CD4-positive, CD25-positive, alpha-beta regulatory T cell (primary cell): ENCODE measurements around the gene HTR3B. TPM values are rescaled to one million over a fixed set of nuclear protein-coding genes. Genes with fewer than 3 reads are reported as not detected.
A peak's percentile ranks its signal among the peaks of the same experiment; 100 is the strongest.
"Not testable (repeated sequence)": the region's sequence is repeated elsewhere in the genome, so short reads cannot be mapped to it uniquely, and the experiment has no call there.

Source experiments
- ATAC-seq, 2 donors: fragments of 150-1000 bp; cut with Tn5 transposase; one replicate each; pipeline ENCODE4 v1.10.0; 2021; ENCODE audit warnings: low read depth in 2 of 2, moderate number of reproducible peaks in 2 of 2, moderate library complexity in 1 of 2
- DNase-seq, 3 donors: peaks; one replicate each; pipeline versions ENCODE4 v3.0.0 to v3.0.0-alpha.2; 2012 to 2022; ENCODE audit warnings: mixed read lengths in 1 of 3
- H3K27ac ChIP-seq: one replicate; pipeline ENCODE4 v1.7.0; 2013; ENCODE audit warnings: mild to moderate bottlenecking, low read length; ENCODE audit not compliant: insufficient read depth, poor library complexity, severe bottlenecking
- H3K27me3 ChIP-seq: one replicate; pipeline ENCODE4 v1.7.0; 2013; ENCODE audit warnings: low read length; ENCODE audit not compliant: control insufficient read depth, insufficient read depth
- H3K36me3 ChIP-seq: one replicate; pipeline ENCODE4 v1.7.0; 2013; ENCODE audit warnings: mild to moderate bottlenecking, low read length, moderate library complexity; ENCODE audit not compliant: control insufficient read depth, insufficient read depth
- H3K4me1 ChIP-seq: 2 replicates; pipeline ENCODE4 v1.7.0; 2013; ENCODE audit warnings: mild to moderate bottlenecking, low read length; ENCODE audit not compliant: insufficient read depth, control insufficient read depth, poor library complexity, severe bottlenecking
- H3K4me3 ChIP-seq: one replicate; pipeline ENCODE4 v1.7.0; 2013; ENCODE audit warnings: low read depth, mild to moderate bottlenecking, low read length, moderate library complexity
- H3K9me3 ChIP-seq, 2 experiments: 1 replicate in 1 of 2; 2 replicates in 1 of 2; pipeline ENCODE4 v1.7.0; 2013; ENCODE audit warnings: low read length in 2 of 2, mild to moderate bottlenecking in 1 of 2, moderate library complexity in 1 of 2; ENCODE audit not compliant: control insufficient read depth in 2 of 2
- H3K27ac Mint-ChIP-seq, 3 donors: one replicate each; pipeline ENCODE4 v1.8.0; 2020 to 2022; ENCODE audit warnings: mild to moderate bottlenecking in 3 of 3, mixed read lengths in 3 of 3, moderate library complexity in 2 of 3
- H3K27me3 Mint-ChIP-seq: one replicate; pipeline ENCODE4 v1.8.0; 2022; ENCODE audit warnings: mild to moderate bottlenecking, mixed read lengths
- H3K36me3 Mint-ChIP-seq: one replicate; pipeline ENCODE4 v1.8.0; 2020; ENCODE audit warnings: mixed read lengths
- H3K4me1 Mint-ChIP-seq, 4 donors: one replicate each; pipeline ENCODE4 v1.8.0; 2020 to 2022; ENCODE audit warnings: mixed read lengths in 4 of 4, mild to moderate bottlenecking in 1 of 4
- H3K4me3 Mint-ChIP-seq, 4 donors: one replicate each; pipeline ENCODE4 v1.8.0; 2020 to 2022; ENCODE audit warnings: mild to moderate bottlenecking in 4 of 4, mixed read lengths in 4 of 4, moderate library complexity in 3 of 4
- H3K9me3 Mint-ChIP-seq, 7 donors: one replicate each; pipeline ENCODE4 v1.8.0; 2020 to 2022; ENCODE audit warnings: mixed read lengths in 7 of 7, mild to moderate bottlenecking in 3 of 7, moderate library complexity in 2 of 7
- polyA plus RNA-seq, 4 donors: library from polyadenylated mRNA; unstranded; fragments of 300-500 nt; fragmentation: Illumina TruSeq; gene quantifications; one replicate each; pipeline ENCODE4 v1.2.3, GENCODE V29; 2021
- total RNA-seq: library from RNA; stranded (reverse); gene quantifications from one replicate; pipeline ENCODE4 v1.2.3, GENCODE V29; 2022

Gene HTR3B
- total and polyA plus RNA-seq, 5 donors from 2014 or later: not detected

DNA sequence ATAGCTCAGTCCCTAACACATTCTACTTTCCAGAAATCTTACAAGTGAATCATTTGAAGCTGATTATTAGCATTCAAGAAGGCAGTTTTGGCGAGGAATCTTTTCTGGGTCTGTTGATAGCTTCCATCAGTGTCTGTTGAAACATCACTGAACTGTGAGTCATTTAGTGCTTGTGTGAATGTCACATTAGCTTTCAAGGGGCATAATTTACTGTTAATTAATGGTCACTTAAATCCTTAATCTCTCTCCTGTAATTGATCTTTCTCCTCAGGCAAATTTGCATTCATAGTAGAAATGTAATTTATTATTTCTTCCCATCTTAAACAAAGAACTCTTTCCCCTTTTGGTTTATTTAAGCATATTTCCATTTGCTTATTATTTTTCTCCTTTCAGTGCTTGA is 2.6 kb downstream of the HTR3B start:
- Histone ChIP-seq H3K9me3 (no peaks in the 10 kb centered on the region), H3K27ac (no peak overlapping the region), H3K4me3 (no peak overlapping the region), H3K27me3 (peaks cover 3% of the 10 kb centered on the region), H3K4me1 (no peaks in the 10 kb centered on the region), H3K36me3 (no peaks in the 10 kb centered on the region)
- Mint-ChIP-seq H3K4me3 (no peak overlapping the region), H3K36me3 (no peaks in the 10 kb centered on the region), H3K9me3 (no peaks in the 10 kb centered on the region), H3K27me3 (peaks cover 51% of the 10 kb centered on the region), H3K27ac (no peak overlapping the region), H3K4me1 (no peaks in the 10 kb centered on the region)
- ATAC-seq (no peak), DNase-seq (no peak)

- H3K4me1 Mint-ChIP-seq: no peaks in the 10 kb centered on the region
Measured at GRCh38 chr11:113907681-113908080, 3.1 kb downstream of the HTR3B start.

DNA sequence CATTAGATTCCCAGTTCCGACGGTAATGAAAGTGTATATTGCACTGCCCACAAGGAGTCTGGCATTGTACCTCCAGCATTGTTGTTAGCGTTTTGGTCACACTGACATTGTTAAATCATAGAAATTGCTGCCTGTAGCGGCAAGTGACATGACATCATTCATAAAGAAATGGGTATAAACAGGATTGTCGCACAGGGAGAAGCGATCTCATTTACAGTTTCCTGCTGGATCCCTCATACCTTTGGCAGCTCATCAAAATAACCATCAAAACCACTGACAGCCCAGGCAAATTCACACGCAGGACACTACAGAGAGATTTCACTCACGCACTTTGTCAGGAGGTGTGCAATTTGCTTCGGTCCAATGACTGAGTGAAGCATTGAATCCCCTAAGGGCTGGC is 3.5 kb downstream of the HTR3B start:
- H3K27me3 ChIP-seq: peaks cover 3% of the 10 kb centered on the region
- DNase-seq (no peak), ATAC-seq (no peak)
- no peaks in the 10 kb centered on the region for H3K4me1 ChIP-seq
- no peak overlapping the region for H3K4me3 ChIP-seq
- H3K27ac Mint-ChIP-seq: no peak overlapping the region
- H3K9me3 ChIP-seq: no peaks in the 10 kb centered on the region
- H3K4me1 Mint-ChIP-seq: no peaks in the 10 kb centered on the region
- H3K27ac ChIP-seq: no peak overlapping the region
- H3K4me3 Mint-ChIP-seq: no peak overlapping the region
- no peaks in the 10 kb centered on the region for H3K36me3 Mint-ChIP-seq
- H3K9me3 Mint-ChIP-seq: no peaks in the 10 kb centered on the region
- H3K36me3 ChIP-seq: no peaks in the 10 kb centered on the region
- H3K27me3 Mint-ChIP-seq: peaks cover 44% of the 10 kb centered on the region

More at GRCh38 chr11:113907681-113908080, 3.1 kb downstream of the HTR3B start:
- DNase-seq: no peak
- H3K27me3 ChIP-seq: peaks cover 3% of the 10 kb centered on the region
- Mint-ChIP-seq H3K4me3 (no peak overlapping the region), H3K36me3 (no peaks in the 10 kb centered on the region), H3K9me3 (no peaks in the 10 kb centered on the region), H3K27me3 (peaks cover 48% of the 10 kb centered on the region), H3K27ac (no peak overlapping the region)
- H3K36me3 ChIP-seq: no peaks in the 10 kb centered on the region
- no peak overlapping the region for H3K4me3 ChIP-seq
- H3K27ac ChIP-seq: no peak overlapping the region
- no peak for ATAC-seq
- H3K9me3 ChIP-seq: no peaks in the 10 kb centered on the region
- no peaks in the 10 kb centered on the region for H3K4me1 ChIP-seq

DNA sequence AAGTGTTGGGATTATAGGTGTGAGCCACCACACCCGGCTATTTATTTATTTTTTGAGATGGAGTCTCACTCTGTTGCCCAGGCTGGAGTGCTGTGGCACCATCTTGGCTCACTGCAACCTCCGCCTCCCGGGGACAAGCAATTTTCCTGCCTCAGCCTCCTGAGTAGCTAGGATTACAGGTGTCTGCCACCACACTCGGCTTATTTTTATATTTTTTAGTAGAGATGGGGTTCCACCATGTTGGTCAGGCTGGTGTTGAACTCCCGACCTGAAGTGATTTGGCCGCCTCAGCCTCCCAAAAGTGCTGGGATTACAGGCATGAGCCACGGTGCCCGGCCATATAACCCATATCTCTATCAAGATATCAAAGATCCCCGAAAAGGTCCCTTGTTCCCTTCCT is 6.9 kb downstream of the HTR3B start:
- H3K36me3 ChIP-seq, H3K4me3 ChIP-seq, H3K4me1 Mint-ChIP-seq, ATAC-seq, H3K9me3 Mint-ChIP-seq, H3K27me3 ChIP-seq, H3K4me3 Mint-ChIP-seq, H3K4me1 ChIP-seq, H3K27ac Mint-ChIP-seq, H3K36me3 Mint-ChIP-seq, H3K27ac ChIP-seq, H3K9me3 ChIP-seq, DNase-seq: not testable (repeated sequence)
- H3K27me3 Mint-ChIP-seq: peaks cover 29% of the 10 kb centered on the region

GRCh38 chr11:113923572-113923971 is 19.0 kb downstream of the HTR3B start:
- ATAC-seq (no peak), DNase-seq (no peak)
- Histone ChIP-seq H3K27me3 (no peaks in the 10 kb centered on the region), H3K4me3 (no peak overlapping the region), H3K36me3 (no peaks in the 10 kb centered on the region), H3K27ac (no peak overlapping the region), H3K4me1 (no peaks in the 10 kb centered on the region), H3K9me3 (no peaks in the 10 kb centered on the region)
- H3K4me1 Mint-ChIP-seq: peaks cover 0 to 4% (median 0%) of the 10 kb centered on the region in 4 donors
- peaks cover 14% of the 10 kb centered on the region for H3K27me3 Mint-ChIP-seq
- no peak overlapping the region for H3K27ac Mint-ChIP-seq
- no peaks in the 10 kb centered on the region for H3K36me3 Mint-ChIP-seq
- no peak overlapping the region for H3K4me3 Mint-ChIP-seq
- no peaks in the 10 kb centered on the region for H3K9me3 Mint-ChIP-seq

DNA sequence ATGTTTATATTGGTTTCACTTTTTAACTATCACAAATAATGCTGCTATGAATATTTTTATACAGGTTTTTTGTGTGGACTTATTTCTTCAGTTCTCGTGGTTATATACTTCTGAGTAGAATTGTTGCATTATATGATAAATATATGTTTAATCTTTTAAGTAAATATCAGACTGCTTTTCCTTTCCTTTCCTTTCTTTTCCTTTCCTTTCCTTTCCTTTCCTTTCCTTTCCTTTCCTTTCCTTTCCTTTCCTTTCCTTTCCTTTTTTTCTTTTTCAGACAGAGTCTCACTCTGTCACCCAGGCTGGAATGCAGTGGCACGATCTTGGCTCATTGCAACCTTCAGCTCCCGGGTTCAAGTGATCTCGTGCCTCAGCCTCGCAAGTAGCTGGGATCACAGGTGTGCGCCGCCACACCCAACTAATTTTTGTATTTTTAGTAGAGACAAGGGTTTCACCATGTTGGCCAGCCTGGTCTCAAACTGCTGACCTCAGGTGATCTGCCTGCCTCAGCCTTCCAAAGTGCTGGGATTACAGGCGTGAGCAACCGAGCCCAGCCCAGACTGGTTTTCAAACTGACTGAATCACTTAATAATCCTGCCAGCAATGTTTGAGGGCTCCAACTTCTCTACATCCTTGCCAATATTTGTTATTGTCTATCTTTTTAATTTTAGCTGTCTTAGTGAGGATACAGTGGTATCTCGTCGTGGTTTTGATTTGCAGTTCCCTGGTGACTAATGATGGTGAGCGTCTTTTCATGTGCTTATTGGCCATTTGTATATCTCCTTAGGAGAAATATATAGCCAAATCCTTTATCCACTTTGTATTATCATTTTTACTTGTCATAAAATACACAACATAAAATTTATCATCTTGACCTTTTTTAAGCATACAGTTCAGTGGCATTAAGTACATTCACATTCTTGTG is 21.9 kb downstream of the HTR3B start:
- Mint-ChIP-seq H3K36me3 (no peaks in the 10 kb centered on the region), H3K27me3 (peaks cover 21% of the 10 kb centered on the region), H3K9me3 (no peaks in the 10 kb centered on the region), H3K4me1 (peaks cover 0 to 4% (median 0%) of the 10 kb centered on the region in 4 donors), H3K4me3 (no peak overlapping the region), H3K27ac (no peak overlapping the region)
- H3K4me3 ChIP-seq: no peak overlapping the region
- no peaks in the 10 kb centered on the region for H3K36me3 ChIP-seq
- ATAC-seq: no peak
- DNase-seq: no peak
- no peaks in the 10 kb centered on the region for H3K4me1 ChIP-seq
- no peaks in the 10 kb centered on the region for H3K27me3 ChIP-seq
- H3K9me3 ChIP-seq: no peaks in the 10 kb centered on the region
- H3K27ac ChIP-seq: no peak overlapping the region

DNA sequence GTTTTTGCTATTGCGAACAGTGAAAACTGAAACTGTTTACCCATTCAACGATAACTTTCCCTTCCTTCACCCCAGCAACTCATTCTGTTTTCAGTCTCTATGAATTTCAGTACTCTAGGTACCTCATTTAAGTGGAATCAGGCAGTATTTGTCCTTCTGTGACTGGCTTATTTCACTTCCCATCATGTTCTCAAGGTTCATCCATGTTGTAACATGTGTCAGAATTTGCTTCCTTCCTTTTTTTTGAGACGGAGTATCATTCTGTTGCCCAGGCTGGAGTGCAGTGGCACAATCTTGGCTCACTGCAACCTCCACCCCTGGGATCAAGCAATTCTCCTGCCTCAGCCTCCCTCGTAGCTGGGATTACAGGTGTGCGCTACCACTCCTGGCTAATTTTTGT is 23.7 kb downstream of the HTR3B start:
- Histone ChIP-seq H3K27ac (no peak overlapping the region), H3K4me1 (no peaks in the 10 kb centered on the region), H3K36me3 (no peaks in the 10 kb centered on the region), H3K9me3 (no peaks in the 10 kb centered on the region), H3K4me3 (no peak overlapping the region), H3K27me3 (no peaks in the 10 kb centered on the region)
- H3K27me3 Mint-ChIP-seq: peaks cover 22% of the 10 kb centered on the region
- peaks cover 0 to 1% (median 0%) of the 10 kb centered on the region in 7 donors for H3K9me3 Mint-ChIP-seq
- H3K36me3 Mint-ChIP-seq: no peaks in the 10 kb centered on the region
- peaks cover 0 to 4% (median 0%) of the 10 kb centered on the region in 4 donors for H3K4me1 Mint-ChIP-seq
- peak overlapping the region in 1 of 3 donors; percentile 4 for H3K27ac Mint-ChIP-seq
- no peak overlapping the region for H3K4me3 Mint-ChIP-seq
- ATAC-seq: no peak
- no peak for DNase-seq

GRCh38 chr11:113932788-113933187 is 28.2 kb downstream of the HTR3B start:
- Mint-ChIP-seq H3K4me3 (no peak overlapping the region), H3K4me1 (peaks cover 6 to 23% (median 14%) of the 10 kb centered on the region in 4 donors), H3K27ac (no peak overlapping the region), H3K9me3 (peaks cover 0 to 2% (median 0%) of the 10 kb centered on the region in 7 donors), H3K27me3 (peaks cover 20% of the 10 kb centered on the region), H3K36me3 (no peaks in the 10 kb centered on the region)
- ATAC-seq (no peak), DNase-seq (no peak)
- H3K36me3 ChIP-seq: no peaks in the 10 kb centered on the region
- H3K4me1 ChIP-seq: no peaks in the 10 kb centered on the region
- no peak overlapping the region for H3K4me3 ChIP-seq
- H3K27me3 ChIP-seq: no peaks in the 10 kb centered on the region
- H3K27ac ChIP-seq: no peak overlapping the region
- no peaks in the 10 kb centered on the region for H3K9me3 ChIP-seq
